HG02588 (cell line): ENCODE measurements around the gene TLCD2.
"Not testable (repeated sequence)": the region's sequence is repeated elsewhere in the genome, so short reads cannot be mapped to it uniquely, and the experiment has no call there.

Source experiments
- ATAC-seq: cut with Tn5 transposase; IDR thresholded peaks from one replicate; pipeline ENCODE4 v1.9.1; 2021; ENCODE audit warnings: mild to moderate bottlenecking, moderate library complexity; ENCODE audit not compliant: unreplicated experiment

The TLCD2 gene

DNA sequence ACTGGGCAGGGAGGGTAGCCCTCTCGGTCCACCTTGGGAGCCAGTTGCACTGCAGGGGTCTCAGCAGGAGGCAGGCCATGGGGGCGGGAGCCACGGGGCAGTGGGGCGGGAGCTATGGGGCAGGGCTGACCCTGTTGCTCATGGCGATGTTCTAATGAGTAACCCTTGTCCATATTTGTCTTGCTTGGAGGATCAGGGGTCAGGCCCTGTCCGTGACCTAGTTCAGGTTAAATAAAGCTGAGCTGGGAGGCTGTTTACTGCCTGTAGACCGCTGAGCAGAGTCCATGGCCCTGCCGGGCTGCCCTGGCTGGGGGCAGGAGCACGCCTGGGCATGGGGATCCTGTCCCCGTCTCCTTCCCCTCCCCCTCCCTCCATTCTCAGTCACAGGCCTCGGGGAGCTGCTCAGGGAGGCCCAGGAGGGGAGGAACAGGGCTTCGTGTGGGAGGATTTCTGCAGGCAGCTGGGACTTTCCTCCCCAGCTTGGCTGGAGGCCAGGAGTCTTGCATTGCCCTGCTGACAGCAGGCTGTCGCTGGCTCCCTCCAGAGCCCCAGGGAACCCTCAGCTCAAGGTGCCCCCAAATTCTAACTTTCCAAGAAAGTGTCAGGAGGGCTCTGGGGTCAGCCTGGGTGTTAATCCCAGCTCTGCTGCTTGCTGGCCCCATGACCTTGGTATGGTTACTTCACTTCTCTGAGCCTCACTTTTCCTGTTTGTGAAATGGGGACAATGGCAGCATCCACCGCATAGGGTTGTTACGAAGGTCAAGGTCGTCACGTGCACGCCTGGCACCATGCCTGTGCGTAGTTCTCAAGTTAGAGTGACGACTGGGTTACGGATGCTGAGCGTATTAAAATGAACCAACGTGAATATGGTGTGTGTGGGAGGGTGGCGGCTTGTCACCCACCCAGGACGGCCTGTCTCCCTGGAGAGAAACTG is 26.4 kb upstream of the TLCD2 start:
- ATAC-seq = no peak

GRCh38 chr17:1735834-1736347 is 25.7 kb upstream of the TLCD2 start:
- no peak for ATAC-seq

- no peak for ATAC-seq
Measured at GRCh38 chr17:1735418-1735817, 25.2 kb upstream of the TLCD2 start.

GRCh38 chr17:1733759-1734158 is 23.6 kb upstream of the TLCD2 start:
- no peak for ATAC-seq

DNA sequence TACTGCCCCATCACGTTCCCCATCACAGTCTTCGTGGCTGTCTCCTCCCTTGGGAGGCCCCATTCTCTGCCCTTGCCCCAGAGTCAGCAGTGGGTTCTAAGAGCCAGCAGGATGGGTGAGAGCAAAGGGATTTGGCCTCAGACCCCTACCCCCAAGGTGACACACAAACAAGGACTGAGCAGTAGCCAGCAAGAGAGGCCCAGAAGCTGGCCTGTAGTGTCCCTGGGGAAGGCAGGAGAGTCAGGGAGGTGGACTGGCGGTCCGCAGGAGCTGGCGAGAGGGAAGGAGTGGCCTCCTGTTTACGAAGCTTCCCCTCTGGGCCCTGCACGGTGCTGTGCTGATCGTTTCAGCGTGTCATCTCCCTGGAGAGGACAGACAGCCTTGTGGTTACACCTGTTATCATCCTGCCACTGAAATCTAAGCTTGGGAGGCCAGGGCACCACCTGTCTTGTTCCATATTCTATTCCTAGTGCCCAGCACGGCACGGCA is 22.7 kb upstream of the TLCD2 start:
- no peak for ATAC-seq

DNA sequence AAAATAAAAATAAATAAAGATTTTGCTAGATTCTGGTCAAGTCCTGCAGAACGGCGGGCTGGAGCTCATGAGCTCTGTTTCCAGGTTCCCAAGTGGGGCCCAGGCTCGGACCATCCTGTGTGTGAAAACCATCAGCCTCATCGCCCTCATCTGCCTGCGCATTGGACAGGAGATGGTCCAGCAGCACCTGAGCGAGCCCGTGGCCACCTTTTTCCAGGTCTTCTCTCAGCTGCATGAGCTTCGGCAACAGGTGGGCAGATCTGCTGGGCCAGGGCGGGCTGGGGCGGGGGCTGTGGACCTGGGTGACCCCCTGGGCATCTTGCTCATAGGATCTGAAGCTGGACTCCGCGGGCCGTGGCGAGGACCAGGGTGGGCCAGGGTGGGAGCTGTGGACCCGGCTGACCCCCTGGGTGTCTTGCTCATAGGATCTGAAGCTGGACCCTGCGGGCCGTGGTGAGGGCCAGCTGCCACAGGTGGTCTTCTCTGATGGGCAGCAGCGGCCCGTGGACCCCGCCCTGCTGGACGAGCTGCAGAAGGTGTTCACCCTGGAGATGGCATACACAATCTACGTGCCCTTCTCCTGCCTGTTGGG is 22.2 kb upstream of the TLCD2 start:
- no peak for ATAC-seq

GRCh38 chr17:1731194-1731506 is 21.0 kb upstream of the TLCD2 start:
- no peak for ATAC-seq

GRCh38 chr17:1730326-1731193 is 20.4 kb upstream of the TLCD2 start:
- no peak for ATAC-seq

- ATAC-seq = no peak
Measured at GRCh38 chr17:1729966-1730325, 19.8 kb upstream of the TLCD2 start.

DNA sequence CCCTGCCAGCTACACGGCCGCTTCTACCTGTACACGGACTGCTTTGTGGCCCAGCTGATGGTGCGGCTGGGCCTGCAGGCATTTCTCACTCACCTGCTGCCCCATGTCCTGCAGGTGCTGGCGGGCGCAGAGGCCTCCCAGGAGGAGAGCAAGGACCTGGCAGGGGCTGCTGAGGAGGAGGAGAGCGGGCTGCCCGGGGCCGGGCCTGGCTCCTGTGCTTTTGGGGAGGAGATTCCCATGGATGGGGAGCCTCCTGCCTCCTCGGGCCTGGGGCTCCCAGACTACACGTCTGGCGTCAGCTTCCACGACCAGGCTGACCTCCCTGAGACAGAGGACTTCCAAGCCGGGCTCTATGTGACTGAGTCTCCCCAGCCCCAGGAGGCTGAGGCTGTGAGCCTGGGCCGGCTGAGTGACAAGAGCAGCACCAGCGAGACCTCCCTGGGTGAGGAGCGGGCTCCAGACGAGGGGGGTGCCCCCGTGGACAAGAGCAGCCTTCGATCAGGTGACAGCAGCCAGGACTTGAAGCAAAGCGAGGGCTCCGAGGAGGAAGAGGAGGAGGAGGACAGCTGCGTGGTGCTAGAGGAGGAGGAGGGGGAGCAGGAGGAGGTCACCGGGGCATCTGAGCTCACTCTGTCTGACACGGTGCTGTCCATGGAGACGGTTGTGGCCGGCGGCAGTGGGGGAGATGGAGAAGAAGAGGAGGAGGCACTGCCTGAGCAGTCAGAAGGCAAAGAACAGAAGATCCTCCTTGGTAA is 17.9 kb upstream of the TLCD2 start:
- no peak for ATAC-seq

- no peak for ATAC-seq
Measured at GRCh38 chr17:1727258-1727789, 17.1 kb upstream of the TLCD2 start.

- no peak for ATAC-seq
Measured at GRCh38 chr17:1726626-1727257, 16.6 kb upstream of the TLCD2 start.

DNA sequence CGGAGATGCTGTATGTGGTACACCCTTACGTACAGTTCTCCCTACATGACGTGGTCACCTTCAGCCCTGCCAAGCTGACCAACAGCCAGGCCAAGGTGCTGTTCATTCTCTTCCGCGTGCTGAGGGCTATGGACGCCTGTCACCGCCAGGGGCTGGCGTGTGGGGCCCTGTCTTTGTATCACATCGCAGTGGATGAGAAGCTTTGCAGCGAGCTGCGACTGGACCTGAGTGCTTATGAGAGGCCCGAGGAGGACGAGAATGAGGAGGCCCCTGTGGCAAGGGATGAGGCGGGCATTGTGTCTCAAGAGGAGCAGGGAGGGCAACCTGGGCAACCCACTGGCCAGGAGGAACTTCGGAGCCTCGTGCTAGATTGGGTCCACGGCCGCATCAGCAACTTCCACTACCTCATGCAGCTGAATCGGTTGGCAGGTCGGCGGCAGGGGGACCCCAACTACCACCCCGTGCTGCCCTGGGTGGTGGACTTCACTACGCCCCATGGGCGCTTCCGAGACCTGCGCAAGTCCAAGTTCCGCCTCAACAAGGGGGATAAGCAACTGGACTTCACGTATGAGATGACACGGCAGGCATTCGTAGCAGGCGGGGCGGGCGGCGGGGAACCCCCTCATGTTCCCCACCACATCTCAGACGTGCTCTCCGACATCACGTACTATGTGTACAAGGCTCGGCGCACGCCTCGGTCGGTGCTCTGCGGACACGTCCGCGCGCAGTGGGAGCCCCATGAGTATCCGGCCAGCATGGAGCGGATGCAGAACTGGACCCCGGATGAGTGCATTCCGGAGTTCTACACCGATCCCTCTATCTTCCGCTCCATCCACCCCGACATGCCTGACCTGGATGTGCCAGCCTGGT is 15.7 kb upstream of the TLCD2 start:
- ATAC-seq = no peak

DNA sequence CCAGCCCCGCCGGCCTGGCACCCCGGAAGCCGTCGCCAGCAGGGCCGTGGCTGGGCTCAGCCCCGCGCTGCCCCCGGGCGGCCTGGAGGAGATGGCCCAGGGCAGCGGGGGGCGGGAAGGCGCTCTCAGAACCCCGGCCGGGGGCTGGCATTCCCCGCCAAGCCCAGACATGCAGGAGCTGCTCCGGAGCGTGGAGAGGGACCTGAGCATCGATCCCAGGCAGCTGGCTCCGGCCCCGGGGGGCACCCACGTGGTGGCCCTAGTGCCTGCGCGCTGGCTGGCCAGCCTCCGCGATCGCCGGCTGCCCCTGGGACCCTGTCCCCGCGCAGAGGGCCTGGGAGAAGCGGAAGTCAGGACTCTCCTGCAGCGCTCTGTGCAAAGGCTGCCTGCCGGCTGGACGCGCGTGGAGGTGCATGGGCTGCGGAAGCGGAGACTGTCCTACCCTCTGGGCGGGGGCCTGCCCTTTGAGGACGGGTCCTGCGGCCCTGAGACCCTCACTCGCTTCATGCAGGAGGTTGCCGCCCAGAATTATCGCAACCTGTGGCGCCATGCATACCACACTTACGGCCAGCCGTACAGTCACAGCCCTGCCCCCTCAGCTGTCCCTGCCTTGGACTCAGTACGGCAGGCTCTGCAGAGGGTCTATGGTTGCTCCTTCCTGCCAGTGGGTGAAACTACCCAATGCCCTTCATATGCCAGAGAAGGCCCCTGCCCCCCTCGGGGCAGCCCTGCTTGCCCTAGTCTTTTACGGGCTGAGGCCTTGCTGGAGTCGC is 14.9 kb upstream of the TLCD2 start:
- ATAC-seq = no peak

GRCh38 chr17:1724351-1724868 is 14.2 kb upstream of the TLCD2 start, which contains the start of gene WDR81:
TSS of gene WDR81 (plus strand) at chr17:1724704. CDS start at chr17:1724960, 256 bp downstream.
- ATAC-seq = peak; percentile 50

- ATAC-seq = not testable (repeated sequence)
Measured at GRCh38 chr17:1722022-1722421, 11.8 kb upstream of the TLCD2 start.

GRCh38 chr17:1720856-1721386 is 10.7 kb upstream of the TLCD2 start:
- no peak for ATAC-seq
